Panc1 (cell line): ENCODE results near the gene PXT1. TPM values are rescaled to one million over a fixed set of nuclear protein-coding genes. Genes with fewer than 3 reads are reported as not detected.

Experiments
- ATAC-seq: fragments of 200-7000 bp; cut with Tn5 transposase; 2 replicates; pipeline ENCODE4 v1.9.1; 2020; ENCODE audit warnings: mild to moderate bottlenecking, moderate library complexity
- BruUV-seq: library from RNA; stranded (reverse); fragments of 400-500 nt; replicated peaks from 2 replicates; lab custom pipeline; 2021; lab: Mats Ljungman, UMichigan
- CTCF ChIA-PET: fragments of 300-600 bp; sonication (Branson Sonifier 250); formaldehyde crosslinking; loops from one replicate; lab custom pipeline; 2022; ENCODE audit warnings: antibody characterized with exemption; lab: Charles Lee
- POLR2A ChIA-PET: fragments of 300-600 bp; sonication (Branson Sonifier 250); formaldehyde crosslinking; loops from one replicate; lab custom pipeline; 2022; ENCODE audit warnings: antibody characterized with exemption; lab: Charles Lee
- DNase-seq: peaks from one replicate; pipeline ENCODE4 v3.0.0-alpha.2; 2010; ENCODE audit warnings: low read depth, low spot score
- H3K27ac ChIP-seq: 2 replicates; pipeline ENCODE4 v1.5.1; 2011; ENCODE audit warnings: mild to moderate bottlenecking, low read length, inconsistent platforms
- H3K27me3 ChIP-seq: fragments of 200-500 bp; sonication (Bioruptor generic); 2 replicates; pipeline ENCODE4 v1.6.0; 2014; ENCODE audit warnings: low read length, inconsistent platforms; ENCODE audit not compliant: control insufficient read depth, insufficient read depth
- H3K36me3 ChIP-seq: fragments of 200-500 bp; sonication (Bioruptor generic); 2 replicates; pipeline ENCODE4 v1.5.1; 2014; ENCODE audit warnings: inconsistent platforms, mild to moderate bottlenecking, low read length, moderate library complexity; ENCODE audit not compliant: control insufficient read depth, insufficient read depth
- H3K4me1 ChIP-seq: 2 replicates; pipeline ENCODE4 v1.5.1; 2011; ENCODE audit warnings: inconsistent platforms, mild to moderate bottlenecking, low read length, moderate library complexity; ENCODE audit not compliant: control insufficient read depth, insufficient read depth
- H3K4me3 ChIP-seq, 2 experiments: 2 replicates each; pipeline ENCODE4 v1.5.1; 2011 to 2012; ENCODE audit warnings: low read depth in 2 of 2, low read length in 2 of 2, mild to moderate bottlenecking in 2 of 2, inconsistent platforms in 1 of 2, moderate library complexity in 1 of 2
- H3K9me3 ChIP-seq: fragments of 200-500 bp; sonication (Bioruptor generic); 2 replicates; pipeline ENCODE4 v1.5.1; 2014; ENCODE audit warnings: low read depth, mild to moderate bottlenecking, inconsistent platforms, low read length, moderate library complexity; ENCODE audit not compliant: control insufficient read depth, insufficient read depth
- POLR2AphosphoS5 ChIP-seq: IDR thresholded peaks from 2 replicates; pipeline ENCODE4 v1.6.1; 2012; ENCODE audit warnings: mild to moderate bottlenecking, low read depth, low read length, moderate library complexity
- SIN3A ChIP-seq: IDR thresholded peaks from 2 replicates; pipeline ENCODE4 v1.6.1; 2012; ENCODE audit warnings: low read depth, mild to moderate bottlenecking, low read length, moderate library complexity, borderline replicate concordance; ENCODE audit not compliant: insufficient read depth
- TCF7L2 ChIP-seq: IDR thresholded peaks from 2 replicates; pipeline ENCODE4 v1.6.1; 2011; ENCODE audit warnings: mild to moderate bottlenecking, low read depth, low read length, inconsistent platforms
- in situ Hi-C: cut with HindIII; loops from 2 replicates; pipeline ENCODE4 v1.10.0; 2016; ENCODE audit warnings: low sequenced_read_pairs, low pct_unique_long_range_greater_than_20kb
- intact Hi-C: fragments of 100-400 bp; cut with micrococcal nuclease; formaldehyde crosslinking; loops from one replicate; pipeline ENCODE4 v1.10.0; 2022; ENCODE audit not compliant: unreplicated experiment
- total RNA-seq: library from RNA; stranded (reverse); gene quantifications from one replicate; pipeline ENCODE4 v1.2.1, GENCODE V29; 2021; ENCODE audit not compliant: unreplicated experiment
- TF ChIP-seq, protein P1 (sequence below), 2 experiments: IDR thresholded peaks; 2 replicates each; pipeline ENCODE4 v1.6.1; 2011 to 2012; ENCODE audit warnings: low read depth in 2 of 2, control low read depth in 1 of 2, low read length in 1 of 2, mild to moderate bottlenecking in 1 of 2, moderate library complexity in 1 of 2; ENCODE audit not compliant: insufficient read depth in 1 of 2
- TF ChIP-seq, protein P2 (sequence below): fragments of 450-650 bp; IDR thresholded peaks from 2 replicates; pipeline ENCODE4 v1.5.1; 2017; ENCODE audit warnings: mild to moderate bottlenecking

PXT1 gene
- total RNA-seq, 1 experiment from 2014 or later = not detected

DNA sequence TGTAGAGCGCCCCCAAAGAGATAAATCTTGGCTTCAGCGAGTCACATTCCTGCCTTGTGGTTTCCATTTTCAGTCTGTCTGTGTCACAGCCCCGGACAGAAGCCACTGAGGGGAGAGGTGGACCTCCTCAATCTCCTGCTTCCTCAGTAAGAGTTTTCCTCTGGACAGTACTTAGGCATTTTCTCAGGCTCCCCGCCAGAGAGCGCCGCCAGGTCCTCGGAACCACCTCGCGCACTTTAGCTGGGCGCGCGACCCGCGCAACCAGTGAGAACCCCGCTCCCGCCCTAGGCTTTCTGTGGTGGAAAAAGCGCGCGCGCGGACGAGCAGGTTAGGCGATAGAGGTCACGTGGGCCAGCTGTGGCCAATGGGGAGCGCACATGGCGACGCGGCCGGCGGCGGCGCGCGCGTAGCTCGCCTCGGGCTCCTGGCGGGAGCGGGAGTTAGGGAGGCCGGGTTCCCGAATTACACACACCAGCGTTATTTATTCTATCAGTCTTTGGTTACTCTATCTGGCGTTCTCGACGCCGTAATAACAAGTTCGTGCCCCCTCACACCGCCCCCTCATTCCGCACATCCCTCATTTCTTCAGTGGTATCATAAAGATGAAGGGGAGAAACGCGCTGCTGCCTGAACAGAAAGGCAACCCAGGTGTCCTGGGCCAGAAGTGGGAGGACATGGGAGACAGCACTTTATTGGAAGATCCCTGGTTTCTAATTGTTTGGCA lies 19.4 kb downstream of the PXT1 start:
- peak overlapping the region; percentile 67 to 90 for H3K4me3 ChIP-seq
- H3K36me3 ChIP-seq = no peaks in the 10 kb centered on the region
- ChIA-PET CTCF (interaction anchor here (0.6 kb wide), 2 partner anchors 36 to 300 kb away, joined by 3 to 4 read pairs; no protein-coding TSS in a partner anchor), POLR2A (interaction anchor here (0.6 to 1.1 kb wide), 4 partner anchors 24 to 175 kb away, joined by 3 to 7 read pairs (median 4); no protein-coding TSS in a partner anchor)
- peak overlapping the region; percentile 96 for H3K27ac ChIP-seq
- intact Hi-C loops (no loop called here), in situ Hi-C loops (no loop called here)
- peak; percentile 99 for ATAC-seq
- DNase-seq = peak; percentile 87
- H3K9me3 ChIP-seq = no peaks in the 10 kb centered on the region
- TF ChIP-seq SIN3A (no peak), POLR2AphosphoS5 (no peak; the same call in none of the 2 replicates), TCF7L2 (no peak)
- TF ChIP-seq, protein P1, sequence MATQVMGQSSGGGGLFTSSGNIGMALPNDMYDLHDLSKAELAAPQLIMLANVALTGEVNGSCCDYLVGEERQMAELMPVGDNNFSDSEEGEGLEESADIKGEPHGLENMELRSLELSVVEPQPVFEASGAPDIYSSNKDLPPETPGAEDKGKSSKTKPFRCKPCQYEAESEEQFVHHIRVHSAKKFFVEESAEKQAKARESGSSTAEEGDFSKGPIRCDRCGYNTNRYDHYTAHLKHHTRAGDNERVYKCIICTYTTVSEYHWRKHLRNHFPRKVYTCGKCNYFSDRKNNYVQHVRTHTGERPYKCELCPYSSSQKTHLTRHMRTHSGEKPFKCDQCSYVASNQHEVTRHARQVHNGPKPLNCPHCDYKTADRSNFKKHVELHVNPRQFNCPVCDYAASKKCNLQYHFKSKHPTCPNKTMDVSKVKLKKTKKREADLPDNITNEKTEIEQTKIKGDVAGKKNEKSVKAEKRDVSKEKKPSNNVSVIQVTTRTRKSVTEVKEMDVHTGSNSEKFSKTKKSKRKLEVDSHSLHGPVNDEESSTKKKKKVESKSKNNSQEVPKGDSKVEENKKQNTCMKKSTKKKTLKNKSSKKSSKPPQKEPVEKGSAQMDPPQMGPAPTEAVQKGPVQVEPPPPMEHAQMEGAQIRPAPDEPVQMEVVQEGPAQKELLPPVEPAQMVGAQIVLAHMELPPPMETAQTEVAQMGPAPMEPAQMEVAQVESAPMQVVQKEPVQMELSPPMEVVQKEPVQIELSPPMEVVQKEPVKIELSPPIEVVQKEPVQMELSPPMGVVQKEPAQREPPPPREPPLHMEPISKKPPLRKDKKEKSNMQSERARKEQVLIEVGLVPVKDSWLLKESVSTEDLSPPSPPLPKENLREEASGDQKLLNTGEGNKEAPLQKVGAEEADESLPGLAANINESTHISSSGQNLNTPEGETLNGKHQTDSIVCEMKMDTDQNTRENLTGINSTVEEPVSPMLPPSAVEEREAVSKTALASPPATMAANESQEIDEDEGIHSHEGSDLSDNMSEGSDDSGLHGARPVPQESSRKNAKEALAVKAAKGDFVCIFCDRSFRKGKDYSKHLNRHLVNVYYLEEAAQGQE (IDR thresholded peaks at IDR 0.05; ENCODE audit: insufficient read depth in 1 of 2, low read depth in 2 of 2, low read length in 1 of 2) = no peak
- TF ChIP-seq, protein P2, sequence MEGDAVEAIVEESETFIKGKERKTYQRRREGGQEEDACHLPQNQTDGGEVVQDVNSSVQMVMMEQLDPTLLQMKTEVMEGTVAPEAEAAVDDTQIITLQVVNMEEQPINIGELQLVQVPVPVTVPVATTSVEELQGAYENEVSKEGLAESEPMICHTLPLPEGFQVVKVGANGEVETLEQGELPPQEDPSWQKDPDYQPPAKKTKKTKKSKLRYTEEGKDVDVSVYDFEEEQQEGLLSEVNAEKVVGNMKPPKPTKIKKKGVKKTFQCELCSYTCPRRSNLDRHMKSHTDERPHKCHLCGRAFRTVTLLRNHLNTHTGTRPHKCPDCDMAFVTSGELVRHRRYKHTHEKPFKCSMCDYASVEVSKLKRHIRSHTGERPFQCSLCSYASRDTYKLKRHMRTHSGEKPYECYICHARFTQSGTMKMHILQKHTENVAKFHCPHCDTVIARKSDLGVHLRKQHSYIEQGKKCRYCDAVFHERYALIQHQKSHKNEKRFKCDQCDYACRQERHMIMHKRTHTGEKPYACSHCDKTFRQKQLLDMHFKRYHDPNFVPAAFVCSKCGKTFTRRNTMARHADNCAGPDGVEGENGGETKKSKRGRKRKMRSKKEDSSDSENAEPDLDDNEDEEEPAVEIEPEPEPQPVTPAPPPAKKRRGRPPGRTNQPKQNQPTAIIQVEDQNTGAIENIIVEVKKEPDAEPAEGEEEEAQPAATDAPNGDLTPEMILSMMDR = peak; percentile 89
- BruUV-seq = no TSS peak
- no peaks in the 10 kb centered on the region for H3K27me3 ChIP-seq
- 0 out of 2 replicates have a peak, but pooled peaks cover 5% of the 10 kb centered on the region for H3K4me1 ChIP-seq

DNA sequence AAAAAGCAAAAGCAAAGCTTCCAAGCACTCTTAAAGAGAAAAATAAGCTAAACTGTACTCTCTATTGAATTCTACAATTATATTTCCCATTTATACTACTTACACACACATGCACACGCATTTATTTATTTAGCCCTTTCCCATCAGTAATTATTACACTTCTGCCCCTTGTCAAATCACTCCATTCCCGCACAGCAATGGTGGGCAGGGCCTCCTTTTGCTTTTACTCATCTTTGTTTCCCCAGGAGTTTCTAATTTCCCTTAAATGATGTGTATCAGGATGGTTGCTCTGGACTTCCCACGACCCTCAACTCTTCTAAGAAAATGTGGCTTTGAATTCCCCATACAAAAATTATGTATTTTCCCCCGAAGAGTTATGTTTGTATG lies 19.9 kb downstream of the PXT1 start:
- Histone ChIP-seq H3K27ac (peak overlapping the region; percentile 73), H3K9me3 (no peaks in the 10 kb centered on the region), H3K27me3 (no peaks in the 10 kb centered on the region), H3K4me3 (peak overlapping the region; percentile 53 to 67), H3K4me1 (0 out of 2 replicates have a peak, but pooled peaks cover 5% of the 10 kb centered on the region), H3K36me3 (no peaks in the 10 kb centered on the region)
- no peak for ATAC-seq
- CTCF ChIA-PET = no interaction called here
- DNase-seq = no peak
- POLR2A ChIA-PET = interaction anchor here (1.1 kb wide), 1 partner anchor 172 kb away, joined by 7 read pairs; no protein-coding TSS in a partner anchor
- TF ChIP-seq SIN3A (no peak), POLR2AphosphoS5 (no peak), TCF7L2 (no peak)
- TF ChIP-seq, protein P1 (IDR thresholded peaks at IDR 0.05; ENCODE audit: insufficient read depth in 1 of 2, low read depth in 2 of 2, low read length in 1 of 2) = no peak
- TF ChIP-seq, protein P2 = no peak
- intact Hi-C loops (no loop called here), in situ Hi-C loops (no loop called here)
- no TSS peak for BruUV-seq
